AG04450 (cell line): ENCODE data around the gene PPP4R1. TPM values are rescaled to one million over a fixed set of nuclear protein-coding genes. Genes with fewer than 3 reads are reported as not detected.

ENCODE experiments used
- CTCF ChIA-PET: fragments of 300-600, 350-600 bp; formaldehyde crosslinking; extraction: SDS; loops from one replicate; lab custom pipeline; 2022; ENCODE audit warnings: antibody characterized with exemption, inconsistent platforms; lab: Charles Lee
- POLR2A ChIA-PET: fragments of 350-600 bp; formaldehyde crosslinking; extraction: SDS; loops from one replicate; lab custom pipeline; 2021; ENCODE audit warnings: antibody characterized with exemption, inconsistent platforms; lab: Yijun Ruan, JAX
- DNase-seq: peaks from one replicate; pipeline ENCODE4 v3.0.0-alpha.2; 2011; ENCODE audit warnings: low read depth, low spot score
- H3K27ac ChIP-seq: one replicate; pipeline ENCODE4 v1.5.1; 2012; ENCODE audit warnings: low read depth, low read length, control low read depth
- H3K27me3 ChIP-seq: one replicate; pipeline ENCODE4 v1.6.0; 2012; ENCODE audit warnings: low read length; ENCODE audit not compliant: control insufficient read depth, insufficient read depth
- H3K4me3 ChIP-seq: 2 replicates; pipeline ENCODE4 v1.5.1; 2011; ENCODE audit warnings: mild to moderate bottlenecking, low read depth, low read length, control low read depth
- H3K9me3 ChIP-seq: 2 replicates; pipeline ENCODE4 v1.5.1; 2012; ENCODE audit warnings: low read length; ENCODE audit not compliant: control insufficient read depth, insufficient read depth
- polyA plus RNA-seq: library from polyadenylated mRNA; depleted of rRNA; stranded (reverse); fragments of >200 nt; gene quantifications from 2 replicates; pipeline ENCODE4 v1.2.3, GENCODE V29; 2011
- TF ChIP-seq, protein P1 (sequence below): IDR thresholded peaks from 2 replicates; pipeline ENCODE4 v1.5.1; 2011; ENCODE audit warnings: low read depth, low read length, control low read depth, inconsistent platforms

Gene PPP4R1
- polyA plus RNA-seq, 1 experiment: 101 TPM

DNA sequence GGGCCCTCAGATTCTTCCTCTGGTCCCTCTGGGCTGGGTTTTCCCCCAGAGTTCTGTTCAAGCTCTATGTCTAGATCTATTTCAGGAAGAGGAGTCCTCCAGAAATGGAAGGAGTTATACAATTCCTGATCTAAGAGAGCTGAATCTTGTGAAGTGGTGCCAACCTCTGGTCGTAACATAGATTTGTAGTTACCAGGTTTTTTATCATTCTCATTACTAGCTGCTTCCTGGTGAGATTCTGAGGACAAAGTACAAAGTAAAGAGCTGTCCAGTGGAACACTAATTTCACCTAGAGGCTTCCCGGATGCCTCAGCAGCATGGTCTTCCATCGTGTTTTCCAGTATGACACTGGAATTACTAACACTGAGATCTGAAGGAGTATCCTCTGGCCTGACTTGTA is 44.1 kb downstream of the PPP4R1 start:
- DNase-seq: no peak
- Histone ChIP-seq H3K27me3 (no peaks in the 10 kb centered on the region), H3K9me3 (no peaks in the 10 kb centered on the region), H3K4me3 (no peak overlapping the region), H3K27ac (no peak overlapping the region)
- TF ChIP-seq, protein P1, sequence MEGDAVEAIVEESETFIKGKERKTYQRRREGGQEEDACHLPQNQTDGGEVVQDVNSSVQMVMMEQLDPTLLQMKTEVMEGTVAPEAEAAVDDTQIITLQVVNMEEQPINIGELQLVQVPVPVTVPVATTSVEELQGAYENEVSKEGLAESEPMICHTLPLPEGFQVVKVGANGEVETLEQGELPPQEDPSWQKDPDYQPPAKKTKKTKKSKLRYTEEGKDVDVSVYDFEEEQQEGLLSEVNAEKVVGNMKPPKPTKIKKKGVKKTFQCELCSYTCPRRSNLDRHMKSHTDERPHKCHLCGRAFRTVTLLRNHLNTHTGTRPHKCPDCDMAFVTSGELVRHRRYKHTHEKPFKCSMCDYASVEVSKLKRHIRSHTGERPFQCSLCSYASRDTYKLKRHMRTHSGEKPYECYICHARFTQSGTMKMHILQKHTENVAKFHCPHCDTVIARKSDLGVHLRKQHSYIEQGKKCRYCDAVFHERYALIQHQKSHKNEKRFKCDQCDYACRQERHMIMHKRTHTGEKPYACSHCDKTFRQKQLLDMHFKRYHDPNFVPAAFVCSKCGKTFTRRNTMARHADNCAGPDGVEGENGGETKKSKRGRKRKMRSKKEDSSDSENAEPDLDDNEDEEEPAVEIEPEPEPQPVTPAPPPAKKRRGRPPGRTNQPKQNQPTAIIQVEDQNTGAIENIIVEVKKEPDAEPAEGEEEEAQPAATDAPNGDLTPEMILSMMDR: no peak
- ChIA-PET POLR2A (no interaction called here), CTCF (no interaction called here)

DNA sequence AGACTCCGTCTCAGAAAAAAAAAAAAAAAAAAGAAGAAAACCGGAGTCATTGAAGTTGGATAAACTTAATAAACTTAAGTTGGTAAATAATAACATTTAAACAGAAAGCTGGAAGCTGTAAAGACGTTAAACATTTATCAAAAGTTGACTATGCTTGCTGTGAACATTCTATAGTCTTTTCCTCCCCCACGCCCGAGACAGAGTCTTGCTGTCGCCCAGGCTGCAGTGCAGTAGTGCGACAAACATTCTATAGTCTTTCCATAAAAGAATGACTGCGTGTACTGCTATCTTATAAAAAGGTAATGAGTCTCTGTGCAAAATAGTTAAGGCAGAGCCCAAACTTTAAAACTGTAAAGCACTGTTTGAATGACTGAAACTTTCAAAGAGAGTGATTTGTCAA is 45.2 kb downstream of the PPP4R1 start:
- POLR2A ChIA-PET: no interaction called here
- no peak overlapping the region for H3K27ac ChIP-seq

GRCh38 chr18:9568186-9568585 is 46.2 kb downstream of the PPP4R1 start:
- ChIA-PET CTCF (no interaction called here), POLR2A (interaction anchor here (0.6 kb wide), 1 partner anchor 132 kb away, joined by 6 read pairs; no protein-coding TSS in a partner anchor)
- H3K27me3 ChIP-seq: no peaks in the 10 kb centered on the region
- no peak overlapping the region for H3K27ac ChIP-seq
- no peaks in the 10 kb centered on the region for H3K9me3 ChIP-seq
- H3K4me3 ChIP-seq: no peak overlapping the region
- TF ChIP-seq, protein P1: no peak
- DNase-seq: no peak

More for the DNA sequence above, 45.2 kb downstream of the PPP4R1 start:
- TF ChIP-seq, protein P1: no peak
- CTCF ChIA-PET: interaction anchor here (0.6 kb wide), 1 partner anchor 531 kb away, joined by 4 read pairs; no protein-coding TSS in a partner anchor
- H3K27me3 ChIP-seq: no peaks in the 10 kb centered on the region
- no peaks in the 10 kb centered on the region for H3K9me3 ChIP-seq
- DNase-seq: no peak
- H3K4me3 ChIP-seq: no peak overlapping the region

- ChIA-PET CTCF (interaction anchor here (1.9 kb wide), 1 partner anchor 10 kb away, joined by 15 read pairs; no protein-coding TSS in a partner anchor), POLR2A (no interaction called here)
- Histone ChIP-seq H3K27ac (no peak overlapping the region), H3K9me3 (no peaks in the 10 kb centered on the region), H3K27me3 (no peaks in the 10 kb centered on the region), H3K4me3 (no peak overlapping the region)
- DNase-seq: no peak
- TF ChIP-seq, protein P1: no peak
Measured at GRCh38 chr18:9565407-9565806, 49.0 kb downstream of the PPP4R1 start.

DNA sequence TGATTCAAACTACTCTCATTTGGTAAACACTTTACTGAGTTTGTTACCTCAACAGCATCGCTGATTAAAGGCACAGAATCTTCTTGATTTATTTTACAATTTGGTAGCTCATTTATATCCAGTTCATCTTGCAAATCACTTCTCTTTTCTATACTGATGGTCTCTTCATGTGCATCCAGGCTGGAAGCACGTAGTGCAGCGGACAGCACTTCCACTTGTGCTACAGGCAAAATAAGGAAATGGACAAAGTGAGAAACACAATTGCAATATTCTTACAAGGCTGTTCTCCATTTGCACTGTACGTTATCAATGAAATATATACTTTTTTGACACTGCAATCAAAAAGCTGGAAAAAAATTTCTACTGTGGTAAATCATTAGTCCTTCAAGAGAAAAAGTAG is 51.0 kb downstream of the PPP4R1 start:
- TF ChIP-seq, protein P1: no peak
- Histone ChIP-seq H3K27me3 (no peaks in the 10 kb centered on the region), H3K9me3 (no peaks in the 10 kb centered on the region), H3K27ac (no peak overlapping the region), H3K4me3 (no peak overlapping the region)
- ChIA-PET POLR2A (no interaction called here), CTCF (interaction anchor here (3.2 kb wide), 1 partner anchor 12 kb away, joined by 21 read pairs; no protein-coding TSS in a partner anchor)
- no peak for DNase-seq
